Calu3 (cell line): Measurements from ENCODE around the gene ITGA6. TPM values are rescaled to one million over a fixed set of nuclear protein-coding genes. Genes with fewer than 3 reads are reported as not detected.

Experiments
- BruUV-seq: library from RNA; stranded (reverse); fragments of 400-500 nt; replicated peaks from 2 replicates; lab custom pipeline; 2021; lab: Mats Ljungman, UMichigan
- CTCF ChIA-PET: fragments of 300-600 bp; sonication (Branson Sonifier 250); formaldehyde crosslinking; loops from one replicate; lab custom pipeline; 2022; ENCODE audit warnings: antibody characterized with exemption; lab: Charles Lee
- DNase-seq: peaks from one replicate; pipeline ENCODE4 v3.0.0; 2022
- H3K27ac Mint-ChIP-seq: one replicate; pipeline ENCODE4 v1.8.0; 2022; ENCODE audit warnings: mixed read lengths; ENCODE audit not compliant: unreplicated experiment
- H3K27me3 Mint-ChIP-seq: one replicate; pipeline ENCODE4 v1.8.0; 2022; ENCODE audit warnings: mixed read lengths; ENCODE audit not compliant: unreplicated experiment
- H3K36me3 Mint-ChIP-seq: one replicate; pipeline ENCODE4 v1.8.0; 2022; ENCODE audit warnings: mild to moderate bottlenecking, moderate library complexity, mixed read lengths; ENCODE audit not compliant: insufficient read depth, unreplicated experiment
- H3K4me1 Mint-ChIP-seq: one replicate; pipeline ENCODE4 v1.8.0; 2022; ENCODE audit warnings: mild to moderate bottlenecking, low read depth, mixed read lengths; ENCODE audit not compliant: unreplicated experiment
- H3K4me3 Mint-ChIP-seq: one replicate; pipeline ENCODE4 v1.8.0; 2022; ENCODE audit warnings: mild to moderate bottlenecking, low read depth, moderate library complexity, mixed read lengths; ENCODE audit not compliant: unreplicated experiment
- H3K9me3 Mint-ChIP-seq: one replicate; pipeline ENCODE4 v1.8.0; 2022; ENCODE audit warnings: low read depth, mixed read lengths; ENCODE audit not compliant: unreplicated experiment
- intact Hi-C: fragments of 100-400 bp; cut with micrococcal nuclease; formaldehyde crosslinking; loops from one replicate; pipeline ENCODE4 v1.10.0; 2022; ENCODE audit not compliant: unreplicated experiment
- total RNA-seq: library from RNA; stranded (reverse); gene quantifications from 2 replicates; pipeline ENCODE4 v1.2.3, GENCODE V29; 2022
- TF ChIP-seq, protein P1 (sequence below): fragments of 200-600 bp; IDR thresholded peaks from one replicate; pipeline ENCODE4 v1.8.0; 2022; ENCODE audit warnings: antibody characterized with exemption; ENCODE audit not compliant: unreplicated experiment

The ITGA6 gene
- total RNA-seq, 1 experiment from 2014 or later: 270 TPM

DNA sequence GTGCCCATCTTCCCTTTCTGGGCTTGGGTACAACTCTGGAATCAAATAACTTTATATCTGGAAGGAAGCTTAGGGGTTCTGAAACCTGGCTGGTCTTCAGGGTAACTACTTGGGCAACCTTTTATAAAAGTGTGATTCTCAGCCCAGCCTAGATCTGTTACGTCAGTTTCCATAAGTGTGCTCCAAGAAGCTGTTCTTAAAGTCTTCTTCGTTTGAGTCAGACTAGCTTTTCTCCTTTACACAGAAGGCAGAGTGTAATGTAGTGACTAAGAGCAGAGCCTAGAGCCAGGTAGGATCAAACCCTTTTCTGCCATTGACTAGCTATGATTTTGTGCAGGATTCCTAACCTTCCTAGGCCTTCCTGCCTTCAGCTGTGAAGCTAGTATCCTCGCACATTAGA, 5.8 kb downstream of the ITGA6 start:
- DNase-seq: no peak
- Mint-ChIP-seq H3K27me3 (no peaks in the 10 kb centered on the region), H3K36me3 (peaks cover 51% of the 10 kb centered on the region), H3K4me3 (peak overlapping the region; percentile 10), H3K27ac (peak overlapping the region; percentile 19), H3K4me1 (peaks cover 44% of the 10 kb centered on the region), H3K9me3 (no peaks in the 10 kb centered on the region)
- TF ChIP-seq, protein P1, sequence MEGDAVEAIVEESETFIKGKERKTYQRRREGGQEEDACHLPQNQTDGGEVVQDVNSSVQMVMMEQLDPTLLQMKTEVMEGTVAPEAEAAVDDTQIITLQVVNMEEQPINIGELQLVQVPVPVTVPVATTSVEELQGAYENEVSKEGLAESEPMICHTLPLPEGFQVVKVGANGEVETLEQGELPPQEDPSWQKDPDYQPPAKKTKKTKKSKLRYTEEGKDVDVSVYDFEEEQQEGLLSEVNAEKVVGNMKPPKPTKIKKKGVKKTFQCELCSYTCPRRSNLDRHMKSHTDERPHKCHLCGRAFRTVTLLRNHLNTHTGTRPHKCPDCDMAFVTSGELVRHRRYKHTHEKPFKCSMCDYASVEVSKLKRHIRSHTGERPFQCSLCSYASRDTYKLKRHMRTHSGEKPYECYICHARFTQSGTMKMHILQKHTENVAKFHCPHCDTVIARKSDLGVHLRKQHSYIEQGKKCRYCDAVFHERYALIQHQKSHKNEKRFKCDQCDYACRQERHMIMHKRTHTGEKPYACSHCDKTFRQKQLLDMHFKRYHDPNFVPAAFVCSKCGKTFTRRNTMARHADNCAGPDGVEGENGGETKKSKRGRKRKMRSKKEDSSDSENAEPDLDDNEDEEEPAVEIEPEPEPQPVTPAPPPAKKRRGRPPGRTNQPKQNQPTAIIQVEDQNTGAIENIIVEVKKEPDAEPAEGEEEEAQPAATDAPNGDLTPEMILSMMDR: no peak
- CTCF ChIA-PET: interaction anchor here (0.7 to 2.4 kb wide), 2 partner anchors 14 to 29 kb away, joined by 3 to 8 read pairs; no protein-coding TSS in a partner anchor
- intact Hi-C loops: no loop called here
- no TSS peak for BruUV-seq

GRCh38 chr2:172434821-172435605, 7.6 kb downstream of the ITGA6 start:
- no peak for DNase-seq
- Mint-ChIP-seq H3K36me3 (peaks cover 41% of the 10 kb centered on the region), H3K4me1 (peaks cover 44% of the 10 kb centered on the region), H3K4me3 (no peak overlapping the region), H3K9me3 (no peaks in the 10 kb centered on the region), H3K27me3 (no peaks in the 10 kb centered on the region), H3K27ac (peak overlapping the region; percentile 45)
- intact Hi-C loops: no loop called here
- TF ChIP-seq, protein P1: no peak
- BruUV-seq: no TSS peak
- CTCF ChIA-PET: interaction anchor here (0.6 to 2.4 kb wide), 2 partner anchors 27 to 207 kb away, joined by 3 to 8 read pairs; no protein-coding TSS in a partner anchor

- H3K27ac Mint-ChIP-seq: no peak overlapping the region
- CTCF ChIA-PET: interaction anchor here (0.6 kb wide), 1 partner anchor 207 kb away, joined by 3 read pairs; no protein-coding TSS in a partner anchor
- H3K9me3 Mint-ChIP-seq: no peaks in the 10 kb centered on the region
- BruUV-seq: no TSS peak
- intact Hi-C loops: no loop called here
- H3K27me3 Mint-ChIP-seq: no peaks in the 10 kb centered on the region
- peak overlapping the region; percentile 22 for H3K4me3 Mint-ChIP-seq
- H3K36me3 Mint-ChIP-seq: peaks cover 35% of the 10 kb centered on the region
- H3K4me1 Mint-ChIP-seq: peaks cover 44% of the 10 kb centered on the region
- DNase-seq: no peak
- TF ChIP-seq, protein P1: no peak
These were observed 8.2 kb downstream of the ITGA6 start for GRCh38 chr2:172435606-172435911.

DNA sequence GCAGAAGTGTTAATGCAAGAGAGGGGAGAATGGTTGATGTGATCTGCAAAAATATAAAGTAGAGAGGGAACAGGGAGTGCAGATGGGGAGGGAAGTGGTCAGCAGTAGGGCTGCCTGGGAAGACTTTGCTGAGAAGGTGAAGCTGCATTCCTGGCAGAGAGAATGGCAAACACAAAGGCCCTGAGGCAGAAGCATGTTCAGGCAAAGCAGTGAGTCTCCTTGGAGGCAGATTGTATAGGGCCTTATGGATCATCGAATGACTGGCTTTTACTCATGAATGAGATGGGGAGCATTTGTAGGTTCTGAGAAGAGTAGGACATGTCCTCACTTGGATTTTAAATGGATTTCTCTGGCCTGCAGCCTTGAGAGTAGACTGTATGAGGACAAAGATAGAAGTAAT, 9.5 kb downstream of the ITGA6 start:
- TF ChIP-seq, protein P1: no peak
- no peak overlapping the region for H3K4me3 Mint-ChIP-seq
- peaks cover 34% of the 10 kb centered on the region for H3K4me1 Mint-ChIP-seq
- BruUV-seq: no TSS peak
- CTCF ChIA-PET: no interaction called here
- peaks cover 30% of the 10 kb centered on the region for H3K36me3 Mint-ChIP-seq
- H3K27ac Mint-ChIP-seq: no peak overlapping the region
- intact Hi-C loops: no loop called here
- H3K27me3 Mint-ChIP-seq: no peaks in the 10 kb centered on the region
- no peak for DNase-seq
- H3K9me3 Mint-ChIP-seq: no peaks in the 10 kb centered on the region
